Limb (tissue), 2 donors: Measurements from ENCODE around the gene PTH1R.

ENCODE experiments used
- DNase-seq, 2 donors: peaks; one replicate each; pipeline ENCODE4 v3.0.0-alpha.2; 2016; ENCODE audit errors: extremely low spot score in 2 of 2

Gene PTH1R

GRCh38 chr3:46882377-46883053, 5.0 kb downstream of the PTH1R start:
- DNase-seq = peak; percentile 44 to 74

DNA sequence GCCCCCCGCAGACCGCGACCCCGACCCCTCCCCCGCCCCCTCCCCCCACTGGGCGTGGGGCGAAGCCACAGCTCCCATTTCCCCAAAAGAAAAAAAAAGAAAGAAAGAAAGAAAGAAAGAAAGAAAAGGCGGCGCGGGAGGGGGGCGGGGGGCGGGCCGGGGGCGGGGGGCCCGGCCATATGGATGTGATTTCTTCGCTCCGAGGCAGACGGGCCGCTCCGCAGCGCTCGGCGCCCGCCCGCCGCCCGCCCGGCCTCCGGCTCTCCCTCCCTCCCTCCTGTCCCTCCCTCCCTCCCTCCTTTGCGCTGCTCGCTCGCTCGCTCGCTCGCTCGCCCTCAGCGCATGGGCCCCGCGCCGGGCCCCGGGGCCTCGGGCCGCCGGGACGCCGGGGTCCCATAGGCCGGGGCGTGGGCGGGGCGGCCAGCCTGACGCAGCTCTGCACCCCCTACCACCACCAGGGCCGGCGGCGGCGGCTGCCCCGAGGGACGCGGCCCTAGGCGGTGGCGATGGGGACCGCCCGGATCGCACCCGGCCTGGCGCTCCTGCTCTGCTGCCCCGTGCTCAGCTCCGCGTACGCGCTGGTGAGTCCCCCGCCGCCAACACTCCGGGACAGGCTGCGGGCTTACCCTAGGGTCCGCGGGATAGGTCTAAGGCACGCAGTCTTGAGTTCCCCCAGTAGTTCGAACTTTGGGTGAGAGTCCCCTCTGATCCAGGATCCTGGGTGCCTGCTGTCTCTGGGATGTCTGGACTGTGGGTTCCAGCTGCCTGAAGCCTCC, 5.7 kb downstream of the PTH1R start:
- DNase-seq = peak; percentile 67 to 73

DNA sequence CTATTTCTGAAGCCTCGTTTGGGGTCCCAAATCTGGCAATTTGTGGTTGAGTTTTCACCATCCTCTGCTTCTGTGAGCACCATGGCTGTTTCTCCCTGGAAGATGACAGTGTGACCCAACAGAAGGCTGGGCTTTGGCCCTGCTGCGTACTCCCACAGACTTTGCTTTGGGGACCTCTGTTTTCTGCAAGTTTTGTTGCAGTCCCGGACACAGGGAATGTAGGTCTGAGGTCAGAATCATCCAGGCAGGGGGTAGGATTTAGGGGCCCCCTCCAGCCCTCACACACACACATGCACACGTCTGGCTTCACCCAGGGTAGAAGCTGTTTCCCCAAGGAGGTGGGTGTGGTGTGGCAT, 6.3 kb downstream of the PTH1R start:
- no peak for DNase-seq

DNA sequence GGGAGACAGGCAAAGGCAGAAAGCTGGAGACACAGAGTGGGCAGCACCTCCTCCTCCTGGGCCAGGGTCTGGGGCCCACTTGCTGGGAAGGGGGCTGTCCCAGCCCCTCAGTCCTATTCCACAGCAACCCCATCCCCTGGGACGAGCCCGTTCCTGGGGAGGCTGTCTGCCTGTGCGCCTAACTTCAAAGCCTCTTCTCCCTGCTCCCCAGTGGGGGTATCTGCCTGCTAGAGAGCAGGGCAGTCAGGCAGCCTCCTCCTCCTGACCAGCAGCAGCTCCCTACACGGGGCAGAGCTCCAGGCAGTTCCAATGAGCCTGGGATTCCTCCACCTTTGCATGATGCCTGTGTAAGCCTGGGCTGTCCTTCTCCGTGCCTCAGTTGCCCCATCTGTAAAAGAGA, 6.9 kb downstream of the PTH1R start:
- no peak for DNase-seq

DNA sequence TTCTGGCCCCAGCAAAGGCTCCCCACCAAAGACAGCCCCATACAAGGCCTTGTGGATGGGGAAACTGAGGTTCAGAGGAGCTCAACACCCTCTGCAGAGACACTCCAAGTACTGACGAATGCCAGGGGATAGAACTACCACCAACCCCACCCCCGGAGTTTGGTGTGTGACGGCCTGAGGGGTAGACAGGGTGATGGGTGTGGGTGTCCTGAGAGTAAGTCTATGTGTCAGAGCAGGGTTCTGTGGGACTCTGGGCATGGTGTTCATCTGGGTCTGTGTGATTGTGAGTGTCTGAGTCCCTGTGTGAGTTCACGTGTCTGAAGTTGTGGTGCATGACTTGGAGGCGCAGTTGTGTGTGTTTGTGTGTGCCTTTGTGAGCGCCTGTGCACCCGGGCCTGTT, 7.4 kb downstream of the PTH1R start:
- no peak for DNase-seq

GRCh38 chr3:46885612-46886011, 8.1 kb downstream of the PTH1R start:
- DNase-seq = no peak

DNA sequence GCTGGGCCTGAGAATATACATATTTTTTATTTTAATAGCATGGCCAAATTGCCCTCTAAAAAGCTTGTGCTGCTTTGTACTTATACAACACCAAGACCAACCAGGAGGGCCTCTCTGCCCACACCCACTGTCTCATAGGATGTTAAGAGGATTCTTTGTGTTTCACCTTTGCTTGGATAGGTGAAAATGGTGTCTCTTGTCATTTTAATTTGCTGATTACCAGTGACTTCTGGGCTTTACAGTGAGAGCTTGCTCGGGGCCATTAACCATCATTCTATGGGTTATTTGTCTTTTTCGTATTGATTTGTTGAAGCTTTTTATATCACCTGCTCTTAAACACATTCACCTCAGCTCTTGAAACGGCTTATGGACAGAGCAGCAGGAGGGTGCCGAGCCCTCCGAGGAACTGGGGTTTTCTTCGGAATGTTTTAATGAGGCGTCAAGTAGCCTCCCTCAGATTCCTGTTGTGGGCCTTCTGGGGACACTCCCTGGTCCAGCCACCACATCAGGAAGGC, 10.5 kb downstream of the PTH1R start:
- DNase-seq = no peak

DNA sequence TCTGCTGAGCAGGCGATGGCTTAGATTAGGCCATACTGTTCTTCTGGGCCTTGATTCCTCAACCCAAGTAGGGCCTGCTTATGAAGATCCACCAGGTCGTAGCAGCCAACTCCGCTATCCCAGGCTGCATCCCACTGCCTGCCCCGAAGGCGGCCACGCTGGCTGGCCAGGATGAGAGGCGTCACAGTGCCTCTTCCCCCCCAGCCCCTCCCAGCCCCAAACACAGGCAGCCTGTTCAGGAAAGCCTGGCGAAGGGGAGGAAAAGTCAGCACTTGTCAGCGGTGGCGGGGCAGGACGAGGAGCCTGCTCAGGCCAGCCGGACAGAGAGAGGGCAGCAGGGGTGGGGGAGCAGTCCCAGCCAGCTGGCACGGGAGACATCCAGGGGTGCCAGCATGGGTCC, 11.2 kb downstream of the PTH1R start:
- DNase-seq = no peak

DNA sequence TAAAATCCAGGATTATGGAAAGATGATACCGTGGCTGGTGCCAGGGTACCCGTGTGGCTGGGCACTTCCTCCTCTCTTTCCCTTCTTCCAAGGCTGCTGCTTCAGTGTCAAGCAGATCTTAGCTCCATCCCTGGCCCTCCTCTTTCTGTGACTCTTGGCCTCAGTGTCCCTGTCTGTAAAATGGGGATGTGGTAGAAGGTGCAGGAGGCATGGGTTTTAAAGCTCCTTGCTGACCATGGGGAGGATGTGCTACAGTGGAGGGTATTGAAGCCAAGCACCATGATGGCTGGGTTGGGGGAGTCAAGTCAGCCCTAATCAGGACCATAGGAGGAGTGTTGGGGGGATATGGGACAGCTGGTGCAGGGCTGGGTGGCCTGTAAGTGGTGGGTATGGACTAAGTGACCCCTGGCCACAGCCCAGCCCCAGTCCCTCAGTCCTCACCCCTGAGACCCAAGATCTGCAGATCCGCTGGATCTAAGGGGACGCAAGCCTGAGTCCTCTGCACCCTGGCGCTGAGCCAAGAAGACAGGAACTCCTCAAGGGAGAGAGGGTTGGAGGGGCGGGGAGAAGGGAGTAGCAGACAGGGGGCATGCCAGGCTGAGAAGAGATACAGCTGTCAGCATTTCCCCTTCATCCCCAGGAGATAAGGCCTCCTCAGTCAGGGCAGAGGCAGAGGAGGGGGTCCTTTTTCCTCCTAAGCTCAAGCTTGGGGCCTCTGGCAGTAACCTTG, 12.0 kb downstream of the PTH1R start:
- no peak for DNase-seq

- DNase-seq = no peak
Measured at GRCh38 chr3:46890132-46890531, 12.6 kb downstream of the PTH1R start.

- DNase-seq = no peak
Measured at GRCh38 chr3:46891132-46891531, 13.6 kb downstream of the PTH1R start.

DNA sequence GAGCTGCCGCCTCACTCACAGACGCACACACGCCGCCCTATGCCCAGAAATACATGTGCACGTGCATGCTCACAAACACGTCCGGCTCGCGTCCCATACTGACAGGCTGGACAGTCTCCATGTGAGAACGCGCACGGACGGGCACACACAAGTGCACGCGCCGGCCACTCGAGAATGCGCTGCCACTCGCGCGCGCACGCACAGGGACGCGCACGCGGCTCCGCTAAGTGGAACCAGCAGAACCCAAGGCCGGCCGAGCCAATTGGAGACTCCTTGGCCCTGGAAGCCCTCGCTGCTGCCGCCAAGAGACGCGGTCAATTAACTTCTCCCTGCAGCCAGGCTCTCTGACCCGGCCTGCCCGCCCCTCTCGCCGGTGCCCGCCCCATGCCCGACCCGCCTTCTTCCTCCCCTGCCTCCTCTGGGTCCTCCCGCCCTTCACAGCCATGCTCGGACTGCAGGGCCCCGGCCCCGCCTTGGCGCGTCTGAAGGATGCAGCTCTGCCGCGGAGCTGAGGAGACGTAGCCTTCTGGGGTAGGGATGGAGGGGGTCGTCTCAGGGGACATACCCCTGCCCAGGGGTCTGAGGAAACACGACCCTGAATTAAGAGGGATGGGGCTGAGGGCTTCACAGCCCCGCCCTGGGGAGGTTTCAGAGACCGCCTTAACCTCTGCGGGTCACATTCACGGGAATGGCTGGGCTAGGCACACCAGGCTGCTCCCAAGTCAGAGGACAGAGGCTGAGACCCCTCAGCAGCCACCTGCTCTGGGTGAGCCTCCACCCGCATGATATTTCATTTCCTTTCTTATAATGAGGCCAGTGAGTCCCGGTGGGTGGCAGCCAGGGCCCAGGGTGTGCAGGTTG, 15.0 kb downstream of the PTH1R start:
- DNase-seq = peak; percentile 61 to 76

DNA sequence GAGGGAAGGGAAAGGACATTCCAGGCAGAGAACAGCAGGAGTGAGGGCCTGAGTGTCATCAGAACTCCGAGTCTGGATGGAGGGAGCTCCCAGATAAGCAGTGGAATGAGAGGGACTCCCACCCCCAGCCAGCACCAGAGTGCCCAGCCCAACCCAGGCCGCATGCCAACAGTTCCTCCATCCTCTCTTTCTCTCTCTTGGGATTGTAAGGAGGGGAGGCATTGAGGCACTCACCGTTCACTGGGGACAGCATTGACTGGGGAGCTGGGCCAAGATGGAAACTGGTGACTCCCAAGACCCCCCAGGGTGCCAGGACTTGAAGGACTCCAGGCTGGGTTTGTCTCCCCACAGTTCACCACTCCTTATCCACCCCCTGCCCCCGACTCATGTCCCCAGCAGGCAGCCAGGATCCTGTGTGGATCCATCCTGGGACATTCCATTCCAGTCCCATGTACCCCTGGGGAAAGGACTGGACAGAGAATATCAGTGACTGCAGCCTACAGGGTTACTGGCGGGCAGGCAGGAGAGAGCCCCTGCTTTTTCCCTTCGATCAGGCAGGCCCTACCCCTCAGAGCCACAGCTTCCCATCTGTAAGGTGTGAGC, 15.7 kb downstream of the PTH1R start:
- DNase-seq = no peak

DNA sequence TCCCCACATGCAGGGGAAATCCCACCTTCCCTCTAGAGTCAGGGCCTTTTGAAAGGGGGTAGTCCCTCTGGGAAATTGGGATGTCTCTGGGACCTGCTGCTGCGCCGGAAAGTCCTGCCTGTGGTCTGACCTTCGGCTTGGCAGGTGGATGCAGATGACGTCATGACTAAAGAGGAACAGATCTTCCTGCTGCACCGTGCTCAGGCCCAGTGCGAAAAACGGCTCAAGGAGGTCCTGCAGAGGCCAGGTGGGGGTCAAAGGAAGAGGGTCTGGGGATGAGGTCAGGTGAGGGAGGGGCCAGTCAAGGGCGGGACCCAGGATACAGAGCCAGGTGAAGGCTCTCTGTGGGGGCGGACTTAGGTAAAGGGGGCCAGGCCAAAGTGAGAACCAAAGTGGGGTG, 16.2 kb downstream of the PTH1R start:
- no peak for DNase-seq

- no peak for DNase-seq
Measured at GRCh38 chr3:46894256-46894655, 16.7 kb downstream of the PTH1R start.

DNA sequence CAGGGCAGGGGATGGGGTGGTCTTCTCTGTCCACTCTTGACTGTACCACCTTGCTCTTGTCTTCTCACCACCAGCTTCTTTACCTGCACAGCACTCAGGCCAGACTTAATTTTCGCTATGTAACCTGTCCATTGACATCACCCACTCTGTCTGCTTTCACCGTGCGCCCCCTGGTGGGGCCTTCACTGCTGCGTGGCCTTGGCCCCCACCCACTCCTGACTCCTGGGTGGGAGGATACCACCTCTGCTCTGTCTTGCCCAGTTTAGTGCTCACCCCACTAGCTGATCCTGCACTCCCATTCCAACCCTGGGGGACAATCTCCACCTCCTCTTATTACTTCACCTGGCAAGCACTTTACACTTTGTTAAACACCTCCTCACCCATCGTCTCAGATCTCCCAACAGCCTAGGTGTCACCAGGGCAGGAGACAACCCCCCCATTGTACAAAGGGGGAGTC, 17.7 kb downstream of the PTH1R start:
- peak in 1 of 2 donors; percentile 82 for DNase-seq

DNA sequence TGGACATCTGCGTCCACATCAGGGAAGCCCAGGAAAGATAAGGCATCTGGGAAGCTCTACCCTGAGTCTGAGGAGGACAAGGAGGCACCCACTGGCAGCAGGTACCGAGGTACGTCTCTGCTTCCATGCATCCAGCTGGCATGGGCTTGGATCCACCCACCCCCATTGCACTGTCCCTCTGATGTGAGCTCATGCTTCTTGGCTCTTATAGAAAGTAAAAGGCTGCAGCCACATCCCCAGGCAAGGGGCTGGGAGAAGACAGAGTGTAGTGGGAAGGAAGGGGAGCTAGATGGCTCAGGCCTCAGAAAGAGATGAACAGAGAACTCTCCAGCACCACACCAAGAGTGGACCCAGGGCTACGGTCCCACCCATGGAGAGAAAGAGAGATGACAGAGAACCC, 18.2 kb downstream of the PTH1R start:
- no peak for DNase-seq

GRCh38 chr3:46896386-46896785, 18.9 kb downstream of the PTH1R start:
- no peak for DNase-seq

DNA sequence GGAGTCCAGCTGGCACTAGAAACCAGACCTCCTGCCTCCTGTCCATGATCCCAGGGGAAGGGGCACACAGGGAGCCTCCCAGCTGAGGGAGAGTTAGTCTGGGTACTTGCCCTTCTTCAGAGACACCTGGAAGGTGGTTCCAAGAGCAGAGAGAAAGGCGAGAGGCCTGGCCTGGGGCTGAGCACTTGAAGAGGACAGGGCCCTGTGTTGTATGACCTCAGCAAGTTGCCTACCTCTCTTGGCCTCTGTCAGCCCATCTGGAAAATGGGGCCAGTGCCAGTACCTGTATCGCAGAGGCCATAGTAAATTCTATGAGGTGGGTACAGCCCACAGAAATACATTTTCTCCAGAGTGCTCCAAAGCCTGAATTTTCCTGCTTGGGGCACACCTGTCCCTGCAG, 19.5 kb downstream of the PTH1R start:
- no peak for DNase-seq

DNA sequence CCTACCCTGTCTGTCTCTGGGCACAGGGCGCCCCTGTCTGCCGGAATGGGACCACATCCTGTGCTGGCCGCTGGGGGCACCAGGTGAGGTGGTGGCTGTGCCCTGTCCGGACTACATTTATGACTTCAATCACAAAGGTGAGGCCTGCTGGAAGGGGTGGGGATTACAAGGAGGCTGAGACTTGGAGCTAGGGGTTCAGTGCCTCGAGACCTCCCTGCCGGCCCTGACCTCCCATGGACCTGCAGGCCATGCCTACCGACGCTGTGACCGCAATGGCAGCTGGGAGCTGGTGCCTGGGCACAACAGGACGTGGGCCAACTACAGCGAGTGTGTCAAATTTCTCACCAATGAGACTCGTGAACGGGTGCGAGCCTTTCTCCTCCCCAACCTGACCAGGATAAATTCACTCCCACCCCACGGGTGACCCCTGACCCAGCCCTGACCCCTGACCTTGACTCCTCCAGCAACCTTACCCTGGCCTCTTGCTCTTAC, 20.4 kb downstream of the PTH1R start:
- DNase-seq = peak in 1 of 2 donors; percentile 26
